Measurements from ENCODE around the gene MRAS. TPM values are rescaled to one million over a fixed set of nuclear protein-coding genes. Genes with fewer than 3 reads are reported as not detected.
"Not testable (repeated sequence)": the region's sequence is repeated elsewhere in the genome, so short reads cannot be mapped to it uniquely, and the experiment has no call there.

The MRAS gene
- total RNA-seq, 1 donor from 2014 or later = not detected

GRCh38 chr3:138441742-138442141 is 93.4 kb downstream of the MRAS start:
- intact Hi-C loops (cut with micrococcal nuclease) = no loop called here

GRCh38 chr3:138442433-138442832 is 94.1 kb downstream of the MRAS start:
- intact Hi-C loops (cut with micrococcal nuclease) = no loop called here

- intact Hi-C loops (cut with micrococcal nuclease) = no loop called here
Measured at GRCh38 chr3:138443091-138443490, 94.7 kb downstream of the MRAS start.

GRCh38 chr3:138443521-138444503 is 95.4 kb downstream of the MRAS start:
- intact Hi-C loops (cut with micrococcal nuclease) = no loop called here

GRCh38 chr3:138445236-138445635 is 96.9 kb downstream of the MRAS start:
- intact Hi-C loops (cut with micrococcal nuclease) = no loop called here

- intact Hi-C loops (cut with micrococcal nuclease) = no loop called here
Measured at GRCh38 chr3:138445654-138446053, 97.3 kb downstream of the MRAS start.

GRCh38 chr3:138448631-138449030 is 100.3 kb downstream of the MRAS start:
- intact Hi-C loops (cut with micrococcal nuclease) = no loop called here

GRCh38 chr3:138449490-138449889 is 101.1 kb downstream of the MRAS start:
- intact Hi-C loops (cut with micrococcal nuclease) = no loop called here

- intact Hi-C loops (cut with micrococcal nuclease) = no loop called here
Measured at GRCh38 chr3:138450181-138450580, 101.8 kb downstream of the MRAS start.

- intact Hi-C loops (cut with micrococcal nuclease) = no loop called here
Measured at GRCh38 chr3:138450704-138451424, 102.5 kb downstream of the MRAS start.

- intact Hi-C loops (cut with micrococcal nuclease) = no loop called here
Measured at GRCh38 chr3:138451595-138452162, 103.3 kb downstream of the MRAS start.

- intact Hi-C loops (cut with micrococcal nuclease) = no loop called here
Measured at GRCh38 chr3:138452436-138452835, 104.1 kb downstream of the MRAS start.

GRCh38 chr3:138453940-138454339 is 105.6 kb downstream of the MRAS start:
- intact Hi-C loops (cut with micrococcal nuclease) = not testable (repeated sequence)

Other genes starting within 250 kb of the MRAS start
- gene DZIP1L, start 233.0 kb upstream of the MRAS start, total RNA-seq = not detected in 2 replicates
- not detected in 2 replicates for gene A4GNT, start 216.2 kb upstream of the MRAS start, total RNA-seq
- 21.5 and 22.2 TPM in 2 replicates for gene DBR1, start 173.7 kb upstream of the MRAS start, total RNA-seq
- 47.7 and 52.2 TPM in 2 replicates for gene ARMC8, start 161.3 kb upstream of the MRAS start, total RNA-seq
- gene NME9, start 18.7 kb upstream of the MRAS start, total RNA-seq = not detected in 2 replicates
- gene ESYT3, start 86.0 kb downstream of the MRAS start, total RNA-seq = 0.61 and 1.2 TPM in 2 replicates
- gene CEP70, start 245.7 kb downstream of the MRAS start, total RNA-seq = 14.6 and 14.7 TPM in 2 replicates

Data from T-helper 2 cell treated with Interferon-gamma antibody and Interleukin-4, amounts not matched to agents 100 ng/mL and 5 ng/mL, for 36 hours (primary cell).